ENCODE measurements around the gene ST7.

- TF ChIP-seq POLR2A (IDR thresholded peaks at IDR 0.05; ENCODE audit: low read length): no peak
- TF ChIP-seq SREBF2 (IDR thresholded peaks at IDR 0.05): no peak
- TF ChIP-seq, protein P1, sequence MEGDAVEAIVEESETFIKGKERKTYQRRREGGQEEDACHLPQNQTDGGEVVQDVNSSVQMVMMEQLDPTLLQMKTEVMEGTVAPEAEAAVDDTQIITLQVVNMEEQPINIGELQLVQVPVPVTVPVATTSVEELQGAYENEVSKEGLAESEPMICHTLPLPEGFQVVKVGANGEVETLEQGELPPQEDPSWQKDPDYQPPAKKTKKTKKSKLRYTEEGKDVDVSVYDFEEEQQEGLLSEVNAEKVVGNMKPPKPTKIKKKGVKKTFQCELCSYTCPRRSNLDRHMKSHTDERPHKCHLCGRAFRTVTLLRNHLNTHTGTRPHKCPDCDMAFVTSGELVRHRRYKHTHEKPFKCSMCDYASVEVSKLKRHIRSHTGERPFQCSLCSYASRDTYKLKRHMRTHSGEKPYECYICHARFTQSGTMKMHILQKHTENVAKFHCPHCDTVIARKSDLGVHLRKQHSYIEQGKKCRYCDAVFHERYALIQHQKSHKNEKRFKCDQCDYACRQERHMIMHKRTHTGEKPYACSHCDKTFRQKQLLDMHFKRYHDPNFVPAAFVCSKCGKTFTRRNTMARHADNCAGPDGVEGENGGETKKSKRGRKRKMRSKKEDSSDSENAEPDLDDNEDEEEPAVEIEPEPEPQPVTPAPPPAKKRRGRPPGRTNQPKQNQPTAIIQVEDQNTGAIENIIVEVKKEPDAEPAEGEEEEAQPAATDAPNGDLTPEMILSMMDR (IDR thresholded peaks at IDR 0.05): no peak
- TF ChIP-seq NFE2L2 (conservative IDR thresholded peaks at IDR 0.05; ENCODE audit: low read length): no peak
- TF ChIP-seq CHD2 (IDR thresholded peaks at IDR 0.05; ENCODE audit: low read length, partially characterized antibody): no peak
- no peak for TF ChIP-seq RCOR1 (IDR thresholded peaks at IDR 0.05; ENCODE audit: low read depth, low read length)
- no peak for TF ChIP-seq EP300 (IDR thresholded peaks at IDR 0.05)
- no peak for TF ChIP-seq POLR2AphosphoS2 (conservative IDR thresholded peaks at IDR 0.05; ENCODE audit: low read length)
- TF ChIP-seq KDM1A (IDR thresholded peaks at IDR 0.05; ENCODE audit: low read depth): no peak
- TF ChIP-seq MAFK (IDR thresholded peaks at IDR 0.05; ENCODE audit: partially characterized antibody): no peak
Observed at GRCh38 chr7:116911801-116912200, 41.5 kb upstream of the ST7 start.
